GM23248 (cell line): ENCODE results near the gene ARFRP1. TPM values are rescaled to one million over a fixed set of nuclear protein-coding genes. Genes with fewer than 3 reads are reported as not detected.
A peak's percentile ranks its signal among the peaks of the same experiment; 100 is the strongest.

Source experiments
- DNase-seq: peaks from one replicate; pipeline ENCODE4 v3.0.0-alpha.2; 2015
- H2AFZ ChIP-seq: fragments of 200-600 bp; sonication (generic); 2 replicates; pipeline ENCODE4 v1.6.1; 2016; ENCODE audit warnings: antibody characterized with exemption
- H3F3A ChIP-seq: fragments of 200-600 bp; sonication (generic); 2 replicates; pipeline ENCODE4 v1.6.1; 2016; ENCODE audit warnings: mild to moderate bottlenecking, antibody characterized with exemption, mixed run types; ENCODE audit not compliant: insufficient read depth
- H3K27ac ChIP-seq: fragments of 200-600 bp; sonication (generic); 2 replicates; pipeline ENCODE4 v1.5.1; 2016; ENCODE audit warnings: mild to moderate bottlenecking
- H3K27me3 ChIP-seq: fragments of 200-600 bp; sonication (generic); replicated peaks from 2 replicates; pipeline ENCODE4 v1.6.1; 2016; ENCODE audit warnings: mild to moderate bottlenecking; ENCODE audit not compliant: insufficient read depth
- H3K36me3 ChIP-seq: fragments of 200-600 bp; sonication (generic); 2 replicates; pipeline ENCODE4 v1.6.1; 2016; ENCODE audit warnings: low read depth, mild to moderate bottlenecking
- H3K4me1 ChIP-seq: fragments of 200-600 bp; sonication (generic); 2 replicates; pipeline ENCODE4 v1.6.1; 2016; ENCODE audit warnings: mild to moderate bottlenecking; ENCODE audit not compliant: insufficient read depth
- H3K4me2 ChIP-seq: fragments of 200-600 bp; sonication (generic); one replicate; pipeline ENCODE4 v1.6.1; 2016; ENCODE audit warnings: mild to moderate bottlenecking; ENCODE audit not compliant: unreplicated experiment
- H3K4me3 ChIP-seq: fragments of 200-600 bp; sonication (generic); 2 replicates; pipeline ENCODE4 v1.5.1; 2016; ENCODE audit warnings: mild to moderate bottlenecking
- H3K79me2 ChIP-seq: fragments of 200-600 bp; sonication (generic); 2 replicates; pipeline ENCODE4 v1.6.1; 2016; ENCODE audit warnings: mild to moderate bottlenecking; ENCODE audit not compliant: insufficient read depth
- H3K9ac ChIP-seq: fragments of 200-600 bp; sonication (generic); 2 replicates; pipeline ENCODE4 v1.6.1; 2016; ENCODE audit warnings: mild to moderate bottlenecking
- H3K9me2 ChIP-seq: fragments of 200-600 bp; sonication (generic); 2 replicates; pipeline ENCODE4 v1.6.1; 2016; ENCODE audit warnings: mixed run types, mild to moderate bottlenecking, moderate library complexity; ENCODE audit not compliant: insufficient read depth
- H3K9me3 ChIP-seq: fragments of 200-600 bp; sonication (generic); one replicate; pipeline ENCODE4 v1.6.1; 2017; ENCODE audit warnings: low read depth
- H4K20me1 ChIP-seq: fragments of 200-600 bp; sonication (generic); 2 replicates; pipeline ENCODE4 v1.6.0; 2016; ENCODE audit not compliant: insufficient read depth
- EZH2 ChIP-seq: fragments of 200-600 bp; sonication (generic); IDR thresholded peaks from 2 replicates; pipeline ENCODE4 v1.6.1; 2018; ENCODE audit warnings: antibody characterized with exemption, mild to moderate bottlenecking; ENCODE audit not compliant: insufficient read depth, poor library complexity, severe bottlenecking
- EZH2phosphoT487 ChIP-seq: fragments of 200-600 bp; sonication (generic); IDR thresholded peaks from 2 replicates; pipeline ENCODE4 v1.6.1; 2018; ENCODE audit warnings: antibody characterized with exemption, moderate library complexity, mild to moderate bottlenecking, low read depth; ENCODE audit not compliant: insufficient read depth
- WGBS, 2 experiments: methylation state at CpG; one replicate each; pipeline ENCODE4 v1.1.6; 2015 to 2017; ENCODE audit warnings: low lambda C conversion rate in 2 of 2, low coverage in 1 of 2; ENCODE audit errors: missing lambda C conversion rate in 2 of 2; 5-methylcytosine and 5-hydroxymethylcytosine counted together
- in situ Hi-C: fragments of 300-500 bp; cut with MboI; formaldehyde crosslinking; loops from 2 replicates; pipeline ENCODE4 v1.15.0; 2020
- polyA plus RNA-seq: library from polyadenylated mRNA; unstranded; fragments of >200 nt; fragmentation: Nextera tagmentation; extraction: Ambion mirVana; gene quantifications from 2 replicates; pipeline ENCODE4 v1.2.1, GENCODE V29; 2016
- total RNA-seq: library from RNA; depleted of rRNA; stranded (reverse); fragments of >200 nt; shearing (Covaris generic); gene quantifications from 2 replicates; pipeline ENCODE4 v1.2.3, GENCODE V29; 2014

The ARFRP1 gene
- total and polyA plus RNA-seq, 2 experiments from 2014 or later = 57.6 to 61.4 TPM

DNA sequence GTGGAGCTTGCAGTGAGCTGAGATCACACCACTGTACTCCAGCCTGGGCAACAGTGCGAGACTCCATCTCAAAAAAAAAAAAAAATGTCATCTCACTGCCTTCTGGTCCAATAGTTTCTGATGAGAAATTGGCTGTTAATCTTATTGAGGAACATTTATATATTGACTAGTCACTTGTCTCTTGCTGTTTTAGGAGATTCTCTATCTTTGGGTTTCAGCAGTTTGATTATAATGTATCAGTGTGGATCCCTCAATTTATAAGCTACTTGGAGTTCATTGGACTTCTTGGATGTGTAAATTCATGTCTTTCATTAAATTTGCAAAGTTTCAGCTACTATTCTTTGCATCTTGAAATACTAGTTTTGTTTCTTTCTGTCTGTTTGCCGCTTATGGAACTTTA is 11.2 kb upstream of the ARFRP1 start:
- 100% methylated on average over 2 of the region's 2 CpGs for WGBS, 2 experiments
- DNase-seq = no peak
- Histone ChIP-seq H3F3A (peaks cover 12% of the 10 kb centered on the region), H2AFZ (no peak overlapping the region), H3K27me3 (no peaks in the 10 kb centered on the region), H3K27ac (no peak overlapping the region), H3K9me2 (no peaks in the 10 kb centered on the region), H3K4me3 (no peak overlapping the region), H3K36me3 (peaks cover 33% of the 10 kb centered on the region), H3K79me2 (peaks cover 95% of the 10 kb centered on the region), H3K4me1 (no peaks in the 10 kb centered on the region), H3K4me2 (no peak overlapping the region), H3K9ac (no peak overlapping the region), H3K9me3 (no peaks in the 10 kb centered on the region), H4K20me1 (no peaks in the 10 kb centered on the region)
- in situ Hi-C loops = no loop called here
- TF ChIP-seq EZH2 = no peak
- no peak for TF ChIP-seq EZH2phosphoT487

DNA sequence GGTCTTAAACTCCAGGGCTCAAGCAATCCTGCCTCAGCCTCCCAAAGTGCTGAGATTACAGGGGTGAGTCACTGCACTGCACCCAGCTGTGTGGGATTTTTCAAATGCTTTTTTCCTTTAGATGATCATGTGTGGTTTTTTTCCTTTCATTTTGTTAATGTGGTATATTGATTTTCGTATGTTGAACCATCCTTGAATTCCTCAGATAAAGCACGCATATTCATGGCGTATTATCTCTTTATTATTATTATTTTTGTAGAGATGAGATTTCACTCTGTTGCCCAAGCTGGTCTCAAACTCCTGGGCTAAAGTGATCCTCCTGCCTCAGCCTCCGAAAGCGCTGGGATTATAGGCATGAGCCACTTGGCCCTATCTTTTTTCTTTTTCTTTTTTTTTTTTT is 7.1 kb upstream of the ARFRP1 start:
- in situ Hi-C loops = no loop called here
- 96 to 98% methylated on average over 5 of the region's 5 CpGs for WGBS, 2 experiments
- no peaks in the 10 kb centered on the region for H3K9me2 ChIP-seq

DNA sequence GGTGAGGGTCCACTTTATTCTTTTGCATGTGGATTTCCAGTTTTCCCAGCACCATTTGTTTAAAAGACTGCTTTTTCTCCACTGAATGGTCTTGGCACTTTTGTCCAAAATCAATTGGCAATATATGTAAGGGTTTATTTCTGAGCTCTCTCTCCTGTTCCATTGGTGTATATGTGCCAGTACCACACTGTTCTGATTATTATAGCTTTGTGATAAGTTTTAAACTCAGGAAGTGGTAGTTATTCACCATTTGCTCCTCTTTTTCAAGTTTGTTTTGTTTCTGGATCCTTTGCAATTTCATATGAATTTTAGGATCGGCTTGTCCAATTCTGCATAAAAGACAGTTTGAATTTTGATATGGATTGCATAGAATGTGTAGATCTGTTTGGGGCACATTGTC is 4.4 kb upstream of the ARFRP1 start:
- Histone ChIP-seq H3K79me2 (peaks cover 99% of the 10 kb centered on the region), H3K9me3 (no peaks in the 10 kb centered on the region), H3K4me2 (no peak overlapping the region), H3F3A (no peaks in the 10 kb centered on the region), H3K4me3 (no peak overlapping the region), H4K20me1 (no peaks in the 10 kb centered on the region), H3K9me2 (no peaks in the 10 kb centered on the region), H3K4me1 (peaks cover 6% of the 10 kb centered on the region; the same call in 1 of the 2 replicates), H3K27ac (no peak overlapping the region), H3K27me3 (no peaks in the 10 kb centered on the region), H3K9ac (no peak overlapping the region), H3K36me3 (peaks cover 46% of the 10 kb centered on the region), H2AFZ (no peak overlapping the region)
- TF ChIP-seq EZH2 = no peak
- TF ChIP-seq EZH2phosphoT487 = no peak
- in situ Hi-C loops = no loop called here
- WGBS, 2 experiments = 93 to 100% methylated on average over 1 of the region's 1 CpG
- no peak for DNase-seq

More for the DNA sequence above, 7.1 kb upstream of the ARFRP1 start:
- no peak overlapping the region for H3K27ac ChIP-seq
- peak; percentile 18 for DNase-seq
- no peaks in the 10 kb centered on the region for H3K9me3 ChIP-seq
- H3K79me2 ChIP-seq = peaks cover 100% of the 10 kb centered on the region
- no peak overlapping the region for H3K4me2 ChIP-seq
- no peaks in the 10 kb centered on the region for H4K20me1 ChIP-seq
- H3K9ac ChIP-seq = no peak overlapping the region
- H3K36me3 ChIP-seq = peaks cover 63% of the 10 kb centered on the region
- H2AFZ ChIP-seq = no peak overlapping the region
- no peak overlapping the region for H3K4me3 ChIP-seq
- no peaks in the 10 kb centered on the region for H3K27me3 ChIP-seq
- H3F3A ChIP-seq = peaks cover 5% of the 10 kb centered on the region; the same call in 1 of the 2 replicates
- no peaks in the 10 kb centered on the region for H3K4me1 ChIP-seq
- TF ChIP-seq EZH2 (no peak), EZH2phosphoT487 (no peak)

DNA sequence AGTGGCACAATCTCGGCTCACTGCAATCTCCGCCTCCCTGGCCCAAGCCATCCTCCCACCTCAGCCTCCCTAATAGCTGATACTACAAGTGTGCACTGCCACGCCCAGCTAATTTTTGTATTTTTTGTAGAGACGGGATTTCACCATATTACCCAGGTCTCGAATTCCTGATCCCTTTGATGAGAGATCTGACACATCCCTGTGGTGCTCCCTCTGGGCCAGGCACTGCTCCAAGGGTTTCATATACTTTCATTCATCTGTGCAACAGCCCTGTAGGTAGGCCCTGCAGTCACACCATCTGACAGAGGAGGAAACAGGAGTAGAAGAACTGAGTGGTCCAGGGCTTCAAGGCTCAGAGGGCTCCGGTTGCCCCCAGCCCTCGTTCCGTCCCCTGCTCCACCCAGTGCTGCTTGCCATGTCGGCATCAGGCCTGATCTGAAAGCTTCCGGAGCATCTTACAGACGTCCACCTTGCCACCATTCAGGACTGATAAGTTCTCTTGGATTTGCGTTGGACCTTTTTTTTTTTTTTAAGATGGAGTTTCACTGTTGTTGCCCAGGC is 3.4 kb upstream of the ARFRP1 start:
- no peak overlapping the region for H3K9ac ChIP-seq
- no peak overlapping the region for H2AFZ ChIP-seq
- no peak overlapping the region for H3K4me2 ChIP-seq
- no peaks in the 10 kb centered on the region for H3K27me3 ChIP-seq
- H4K20me1 ChIP-seq = no peaks in the 10 kb centered on the region
- TF ChIP-seq EZH2phosphoT487 (no peak), EZH2 (no peak)
- no peaks in the 10 kb centered on the region for H3K9me3 ChIP-seq
- in situ Hi-C loops = no loop called here
- WGBS, 2 experiments = 80 to 86% methylated on average over 12 of the region's 12 CpGs
- H3F3A ChIP-seq = no peaks in the 10 kb centered on the region
- H3K79me2 ChIP-seq = peaks cover 99% of the 10 kb centered on the region
- no peaks in the 10 kb centered on the region for H3K9me2 ChIP-seq
- peaks cover 12% of the 10 kb centered on the region; the same call in 1 of the 2 replicates for H3K4me1 ChIP-seq
- H3K27ac ChIP-seq = no peak overlapping the region
- peaks cover 46% of the 10 kb centered on the region for H3K36me3 ChIP-seq
- no peak for DNase-seq
- no peak overlapping the region for H3K4me3 ChIP-seq

DNA sequence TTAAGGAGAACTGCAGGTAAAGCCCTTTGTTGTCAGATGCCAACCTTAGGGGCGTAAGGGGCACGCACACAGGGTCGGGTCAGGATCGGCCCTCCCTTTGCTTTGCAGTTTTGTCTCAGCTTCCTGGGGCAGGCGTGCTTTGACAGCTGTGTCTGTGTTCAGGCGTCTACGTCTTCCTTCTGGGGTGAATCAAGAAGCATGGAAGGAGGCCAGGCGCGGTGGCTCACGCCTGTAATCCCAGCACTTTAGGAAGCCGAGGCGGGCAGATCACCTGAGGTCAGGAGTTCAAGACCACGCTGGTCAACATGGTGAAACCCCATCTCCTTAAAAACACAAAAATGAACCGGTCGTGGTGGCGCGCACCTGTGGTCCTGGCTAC is 1.4 kb upstream of the ARFRP1 start:
- WGBS, 2 experiments = 90 to 94% methylated on average over 16 to 17 of the region's 17 CpGs
- DNase-seq = no peak
- in situ Hi-C loops = no loop called here
- no peaks in the 10 kb centered on the region for H3K27me3 ChIP-seq
- no peak for TF ChIP-seq EZH2
- no peak for TF ChIP-seq EZH2phosphoT487
- peaks cover 99% of the 10 kb centered on the region for H3K79me2 ChIP-seq
- H3K9me3 ChIP-seq = no peaks in the 10 kb centered on the region
- no peaks in the 10 kb centered on the region for H4K20me1 ChIP-seq
- H3K4me3 ChIP-seq = peak overlapping the region; percentile 80
- H3K9me2 ChIP-seq = no peaks in the 10 kb centered on the region
- H3K36me3 ChIP-seq = peaks cover 34% of the 10 kb centered on the region
- H2AFZ ChIP-seq = no peak overlapping the region
- H3K4me2 ChIP-seq = peak overlapping the region; percentile 87
- no peak overlapping the region for H3K27ac ChIP-seq
- peak overlapping the region; percentile 86; the same call in 1 of the 2 replicates for H3K9ac ChIP-seq
- no peaks in the 10 kb centered on the region for H3F3A ChIP-seq
- peaks cover 17% of the 10 kb centered on the region; the same call in 1 of the 2 replicates for H3K4me1 ChIP-seq
